PC-9 (cell line): Measurements from ENCODE around the gene CMTM8.

ENCODE experiments used
- EZH2 ChIP-seq: fragments of 200-600 bp; sonication (generic); IDR thresholded peaks from 2 replicates; pipeline ENCODE4 v1.8.0; 2017; ENCODE audit warnings: antibody characterized with exemption, low read depth
- TF ChIP-seq, protein P1 (sequence below): fragments of 200-600 bp; sonication (generic); conservative IDR thresholded peaks from 2 replicates; pipeline ENCODE4 v1.6.1; 2017; ENCODE audit warnings: mixed run types, antibody characterized with exemption, mild to moderate bottlenecking, moderate library complexity

- TF ChIP-seq, protein P1, sequence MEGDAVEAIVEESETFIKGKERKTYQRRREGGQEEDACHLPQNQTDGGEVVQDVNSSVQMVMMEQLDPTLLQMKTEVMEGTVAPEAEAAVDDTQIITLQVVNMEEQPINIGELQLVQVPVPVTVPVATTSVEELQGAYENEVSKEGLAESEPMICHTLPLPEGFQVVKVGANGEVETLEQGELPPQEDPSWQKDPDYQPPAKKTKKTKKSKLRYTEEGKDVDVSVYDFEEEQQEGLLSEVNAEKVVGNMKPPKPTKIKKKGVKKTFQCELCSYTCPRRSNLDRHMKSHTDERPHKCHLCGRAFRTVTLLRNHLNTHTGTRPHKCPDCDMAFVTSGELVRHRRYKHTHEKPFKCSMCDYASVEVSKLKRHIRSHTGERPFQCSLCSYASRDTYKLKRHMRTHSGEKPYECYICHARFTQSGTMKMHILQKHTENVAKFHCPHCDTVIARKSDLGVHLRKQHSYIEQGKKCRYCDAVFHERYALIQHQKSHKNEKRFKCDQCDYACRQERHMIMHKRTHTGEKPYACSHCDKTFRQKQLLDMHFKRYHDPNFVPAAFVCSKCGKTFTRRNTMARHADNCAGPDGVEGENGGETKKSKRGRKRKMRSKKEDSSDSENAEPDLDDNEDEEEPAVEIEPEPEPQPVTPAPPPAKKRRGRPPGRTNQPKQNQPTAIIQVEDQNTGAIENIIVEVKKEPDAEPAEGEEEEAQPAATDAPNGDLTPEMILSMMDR = no peak
- TF ChIP-seq EZH2 = no peak
Observed at GRCh38 chr3:32195995-32196540, 42.4 kb upstream of the CMTM8 start.
